SKM-1 (cell line): ENCODE measurements around the gene TMEM225B.
"Not testable (repeated sequence)": the region's sequence is repeated elsewhere in the genome, so short reads cannot be mapped to it uniquely, and the experiment has no call there.

Experiments used
- DNase-seq: peaks from one replicate; lab custom pipeline; 2025; ENCODE audit not compliant: unreplicated experiment; lab: John Stamatoyannopoulos, UW

Gene TMEM225B

GRCh38 chr7:99623091-99623693, 25.1 kb downstream of the TMEM225B start:
- DNase-seq = no peak

GRCh38 chr7:99623702-99624447, 25.8 kb downstream of the TMEM225B start:
- no peak for DNase-seq

GRCh38 chr7:99624484-99624883, 26.4 kb downstream of the TMEM225B start:
- no peak for DNase-seq

- DNase-seq = no peak
These were observed 27.3 kb downstream of the TMEM225B start for GRCh38 chr7:99625321-99625720.

GRCh38 chr7:99625961-99626360, 27.9 kb downstream of the TMEM225B start:
- DNase-seq = no peak

- DNase-seq = no peak
These were observed 28.6 kb downstream of the TMEM225B start for GRCh38 chr7:99626661-99627060.

GRCh38 chr7:99627513-99627912, 29.4 kb downstream of the TMEM225B start:
- no peak for DNase-seq

GRCh38 chr7:99628471-99629465, 30.7 kb downstream of the TMEM225B start:
- DNase-seq = no peak

- DNase-seq = no peak
These were observed 31.6 kb downstream of the TMEM225B start for GRCh38 chr7:99629643-99630042.

- DNase-seq = no peak
These were observed 33.4 kb downstream of the TMEM225B start for GRCh38 chr7:99631295-99632109.

GRCh38 chr7:99637414-99637813, 39.3 kb downstream of the TMEM225B start:
- not testable (repeated sequence) for DNase-seq

- DNase-seq = no peak
These were observed 40.7 kb downstream of the TMEM225B start for GRCh38 chr7:99638731-99639130.

GRCh38 chr7:99639267-99639666, 41.2 kb downstream of the TMEM225B start:
- DNase-seq = no peak

GRCh38 chr7:99642027-99642426, 44.0 kb downstream of the TMEM225B start:
- DNase-seq = no peak

- no peak for DNase-seq
These were observed 45.4 kb downstream of the TMEM225B start for GRCh38 chr7:99643464-99643863.

- no peak for DNase-seq
These were observed 46.4 kb downstream of the TMEM225B start for GRCh38 chr7:99644431-99644830.

GRCh38 chr7:99645590-99645989, 47.5 kb downstream of the TMEM225B start:
- DNase-seq = no peak

GRCh38 chr7:99648843-99649242, 50.8 kb downstream of the TMEM225B start:
- no peak for DNase-seq

- no peak for DNase-seq
These were observed 53.2 kb downstream of the TMEM225B start for GRCh38 chr7:99651290-99651689.

- DNase-seq = no peak
These were observed 54.6 kb downstream of the TMEM225B start for GRCh38 chr7:99652671-99653070.

GRCh38 chr7:99653269-99653668, 55.2 kb downstream of the TMEM225B start:
- not testable (repeated sequence) for DNase-seq
